IgD-negative memory B cell (primary cell): ENCODE measurements around the gene ADAMTSL1. TPM values are rescaled to one million over a fixed set of nuclear protein-coding genes. Genes with fewer than 3 reads are reported as not detected.

Experiments
- H3K27ac Mint-ChIP-seq, 3 donors: one replicate each; pipeline ENCODE4 v1.8.0; 2020 to 2022; ENCODE audit warnings: mild to moderate bottlenecking in 3 of 3, mixed read lengths in 3 of 3, moderate library complexity in 1 of 3
- H3K27me3 Mint-ChIP-seq: one replicate; pipeline ENCODE4 v1.8.0; 2021; ENCODE audit warnings: mixed read lengths
- H3K36me3 Mint-ChIP-seq: one replicate; pipeline ENCODE4 v1.8.0; 2020; ENCODE audit warnings: mild to moderate bottlenecking, mixed read lengths
- H3K4me1 Mint-ChIP-seq, 3 donors: one replicate each; pipeline ENCODE4 v1.8.0; 2020 to 2022; ENCODE audit warnings: mixed read lengths in 3 of 3, mild to moderate bottlenecking in 1 of 3
- H3K4me3 Mint-ChIP-seq, 4 donors: one replicate each; pipeline ENCODE4 v1.8.0; 2020 to 2022; ENCODE audit warnings: mild to moderate bottlenecking in 4 of 4, mixed read lengths in 4 of 4, moderate library complexity in 3 of 4
- H3K9me3 Mint-ChIP-seq, 3 donors: one replicate each; pipeline ENCODE4 v1.8.0; 2020 to 2021; ENCODE audit warnings: mixed read lengths in 3 of 3, mild to moderate bottlenecking in 1 of 3
- polyA plus RNA-seq: library from polyadenylated mRNA; unstranded; fragments of 300-500 nt; fragmentation: Illumina TruSeq; gene quantifications from one replicate; pipeline ENCODE4 v1.2.3, GENCODE V29; 2021

ADAMTSL1 gene
- polyA plus RNA-seq, 1 donor from 2014 or later = not detected

DNA sequence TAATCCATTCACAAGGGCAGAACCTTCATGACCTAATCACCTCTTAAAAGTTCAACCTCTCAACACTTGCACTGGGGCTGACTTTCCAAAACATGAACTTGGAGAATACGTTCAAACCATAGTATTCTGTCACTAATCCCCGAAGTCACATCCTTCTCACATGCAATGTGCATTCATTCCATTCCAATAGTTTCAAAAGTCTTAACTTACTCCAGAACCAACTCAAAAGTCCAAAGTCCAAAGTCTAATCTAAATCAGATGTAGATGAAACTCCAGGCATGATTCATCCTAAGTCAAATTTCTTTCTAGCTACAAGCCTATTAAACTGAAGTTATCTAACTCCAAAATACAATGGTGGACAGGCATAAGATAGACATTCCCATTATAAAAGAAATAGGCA is 21.7 kb upstream of the ADAMTSL1 start:
- H3K4me3 Mint-ChIP-seq = no peak overlapping the region

DNA sequence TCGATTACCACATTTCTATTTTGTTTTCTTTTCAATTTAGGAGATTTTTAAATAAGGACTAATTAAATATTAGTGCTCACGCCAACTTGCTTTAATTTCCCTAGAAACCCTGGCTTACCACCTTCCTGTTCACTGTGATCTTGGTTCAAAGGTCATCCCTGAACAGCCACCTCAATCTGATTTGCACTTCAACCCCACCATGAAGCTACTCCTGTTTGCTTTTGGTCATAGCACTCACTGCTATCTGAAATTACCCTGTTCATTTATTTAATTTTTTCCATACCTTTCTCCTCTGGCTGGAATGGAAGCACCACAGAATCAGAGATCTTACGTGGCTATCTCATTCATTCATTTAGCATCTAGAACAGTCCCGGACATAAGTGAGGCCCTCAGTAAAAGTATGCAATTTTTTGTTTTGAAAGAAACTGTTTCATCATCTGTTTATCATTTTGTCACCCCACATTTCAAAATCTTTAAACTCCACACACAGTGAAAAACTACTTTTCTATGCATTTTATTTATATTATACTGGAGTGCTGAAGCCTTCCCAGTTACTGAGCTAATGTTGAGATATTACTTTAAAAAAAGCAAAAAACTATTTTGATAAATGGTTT is 17.2 kb upstream of the ADAMTSL1 start:
- Mint-ChIP-seq H3K9me3 (peaks cover 0 to 3% (median 0%) of the 10 kb centered on the region in 3 donors), H3K4me1 (no peaks in the 10 kb centered on the region), H3K27ac (no peak overlapping the region), H3K27me3 (peaks cover 1% of the 10 kb centered on the region), H3K36me3 (no peaks in the 10 kb centered on the region), H3K4me3 (no peak overlapping the region)

More for the DNA sequence above, 21.7 kb upstream of the ADAMTSL1 start:
- H3K27me3 Mint-ChIP-seq = no peaks in the 10 kb centered on the region
- H3K36me3 Mint-ChIP-seq = no peaks in the 10 kb centered on the region
- H3K27ac Mint-ChIP-seq = no peak overlapping the region
- H3K9me3 Mint-ChIP-seq = peaks cover 0 to 3% (median 3%) of the 10 kb centered on the region in 3 donors
- no peaks in the 10 kb centered on the region for H3K4me1 Mint-ChIP-seq

DNA sequence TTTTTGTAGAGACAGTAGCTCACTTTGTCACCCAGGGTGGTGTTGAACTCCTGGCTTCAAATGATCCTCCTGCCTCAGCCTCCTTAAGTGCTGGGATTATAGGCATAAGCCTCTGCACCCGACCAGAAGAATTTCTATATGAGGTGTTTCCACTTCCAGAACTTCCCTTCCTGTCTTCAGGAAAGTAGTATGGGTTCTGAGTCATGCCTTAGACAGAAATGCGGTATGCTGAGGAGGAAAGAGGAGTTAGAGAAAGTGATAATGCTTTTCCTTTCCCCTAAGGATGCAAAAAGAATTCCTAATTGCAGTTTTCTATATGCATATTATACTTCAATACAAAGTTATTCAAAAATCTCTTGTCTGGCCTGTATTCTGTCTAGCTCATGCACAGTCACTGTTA is 16.4 kb upstream of the ADAMTSL1 start:
- Mint-ChIP-seq H3K27me3 (peaks cover 1% of the 10 kb centered on the region), H3K9me3 (no peaks in the 10 kb centered on the region), H3K4me1 (no peaks in the 10 kb centered on the region), H3K4me3 (no peak overlapping the region), H3K36me3 (no peaks in the 10 kb centered on the region), H3K27ac (no peak overlapping the region)

DNA sequence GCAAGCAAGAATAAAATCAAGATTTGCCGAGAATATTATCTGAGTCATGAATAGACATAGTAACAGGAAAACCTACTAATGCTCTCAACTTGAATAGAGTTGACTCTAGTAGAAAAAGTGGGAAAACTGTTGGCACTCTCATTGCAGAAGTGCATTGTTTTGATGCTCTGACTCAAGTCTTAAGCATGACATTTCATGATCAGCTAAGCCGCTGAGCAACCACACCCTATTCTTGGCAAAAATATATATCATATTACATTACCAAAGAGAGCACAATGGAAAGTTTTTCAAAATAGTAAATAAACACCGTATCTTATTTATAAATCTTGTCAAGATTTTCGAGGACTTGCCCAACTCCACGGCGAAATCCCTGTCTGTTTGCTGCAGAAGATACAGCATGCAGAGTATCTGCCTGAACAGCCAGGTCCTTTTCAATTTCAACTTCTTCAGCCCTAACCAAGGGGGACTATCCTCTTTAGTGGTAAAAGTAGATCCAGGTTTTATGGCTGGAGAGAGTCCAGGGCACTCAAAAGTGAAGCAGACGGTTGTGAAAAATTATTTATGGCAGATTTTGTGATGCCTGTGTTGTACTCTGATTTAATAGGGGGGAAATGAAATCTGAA is 13.9 kb upstream of the ADAMTSL1 start:
- Mint-ChIP-seq H3K9me3 (peaks cover 0 to 4% (median 0%) of the 10 kb centered on the region in 3 donors), H3K27ac (peak overlapping the region in 1 of 3 donors; percentile 4), H3K4me3 (no peak overlapping the region), H3K4me1 (no peaks in the 10 kb centered on the region), H3K27me3 (peaks cover 1% of the 10 kb centered on the region), H3K36me3 (no peaks in the 10 kb centered on the region)

DNA sequence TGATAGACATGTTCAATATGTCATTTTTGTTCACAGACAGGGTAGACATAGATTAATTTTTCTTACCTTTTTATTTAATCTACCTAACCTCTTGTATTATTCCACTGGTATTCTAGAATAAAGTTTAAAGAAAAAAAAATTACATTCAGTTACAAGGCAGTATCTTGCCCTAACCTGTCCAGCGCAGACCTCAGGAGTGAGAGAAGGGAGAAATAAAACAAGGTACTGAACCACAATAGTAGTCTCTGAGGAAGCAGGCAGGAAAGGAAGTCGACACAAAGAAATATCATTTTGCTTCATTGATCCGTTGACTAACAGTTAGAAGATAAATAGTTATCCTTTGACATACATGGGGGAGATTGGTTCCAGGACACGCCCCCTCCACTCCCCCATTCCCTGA is 12.5 kb upstream of the ADAMTSL1 start:
- H3K36me3 Mint-ChIP-seq = no peaks in the 10 kb centered on the region
- H3K27me3 Mint-ChIP-seq = peaks cover 3% of the 10 kb centered on the region
- no peak overlapping the region for H3K27ac Mint-ChIP-seq
- H3K4me3 Mint-ChIP-seq = no peak overlapping the region
- no peaks in the 10 kb centered on the region for H3K4me1 Mint-ChIP-seq
- H3K9me3 Mint-ChIP-seq = peaks cover 0 to 4% (median 0%) of the 10 kb centered on the region in 3 donors

DNA sequence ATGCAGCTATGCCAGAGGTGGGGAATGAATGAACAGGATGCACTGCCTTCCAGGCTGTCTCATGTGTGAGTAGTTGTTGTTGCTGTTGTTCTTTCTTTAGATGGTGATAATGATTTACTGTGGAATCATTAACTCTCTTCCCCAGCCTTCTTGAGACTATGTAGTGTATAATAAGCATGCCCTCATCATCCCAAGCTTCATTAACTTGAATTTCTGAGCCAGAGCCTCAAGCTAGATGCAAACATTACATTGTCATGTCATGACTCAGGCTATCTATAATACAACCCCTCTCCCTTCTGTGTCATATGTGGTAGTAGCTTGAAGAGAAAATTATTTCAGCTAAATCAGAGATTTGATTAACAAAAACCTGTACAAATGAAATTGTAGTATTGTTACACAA is 10.0 kb upstream of the ADAMTSL1 start:
- H3K9me3 Mint-ChIP-seq = peaks cover 0 to 4% (median under 1%) of the 10 kb centered on the region in 3 donors
- H3K4me1 Mint-ChIP-seq = no peaks in the 10 kb centered on the region
- H3K27me3 Mint-ChIP-seq = peaks cover 3% of the 10 kb centered on the region
- no peak overlapping the region for H3K27ac Mint-ChIP-seq
- H3K4me3 Mint-ChIP-seq = no peak overlapping the region
- H3K36me3 Mint-ChIP-seq = no peaks in the 10 kb centered on the region

DNA sequence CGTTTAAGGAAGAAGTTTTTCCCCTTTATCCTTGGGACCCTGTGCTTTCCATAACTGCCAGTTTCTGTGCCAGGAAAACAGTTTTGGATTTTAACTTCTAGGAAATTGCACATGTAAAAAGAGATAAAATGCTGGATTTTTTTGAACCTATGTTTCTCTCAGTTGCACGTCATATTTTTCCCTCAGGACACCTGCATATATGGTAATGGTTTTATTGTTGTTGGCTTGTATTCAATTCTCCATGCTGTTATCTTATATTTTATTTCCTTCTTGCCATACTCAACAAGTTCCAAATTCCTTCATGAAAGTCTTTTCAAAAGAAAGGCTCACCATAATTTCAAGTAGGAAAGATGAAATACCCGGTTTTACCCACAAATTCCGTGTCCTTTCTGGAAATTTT is 7.9 kb upstream of the ADAMTSL1 start:
- Mint-ChIP-seq H3K4me3 (no peak overlapping the region), H3K27ac (no peak overlapping the region), H3K27me3 (peaks cover 3% of the 10 kb centered on the region), H3K36me3 (peaks cover 2% of the 10 kb centered on the region), H3K4me1 (no peaks in the 10 kb centered on the region), H3K9me3 (peaks cover 3 to 7% (median 4%) of the 10 kb centered on the region in 3 donors)

DNA sequence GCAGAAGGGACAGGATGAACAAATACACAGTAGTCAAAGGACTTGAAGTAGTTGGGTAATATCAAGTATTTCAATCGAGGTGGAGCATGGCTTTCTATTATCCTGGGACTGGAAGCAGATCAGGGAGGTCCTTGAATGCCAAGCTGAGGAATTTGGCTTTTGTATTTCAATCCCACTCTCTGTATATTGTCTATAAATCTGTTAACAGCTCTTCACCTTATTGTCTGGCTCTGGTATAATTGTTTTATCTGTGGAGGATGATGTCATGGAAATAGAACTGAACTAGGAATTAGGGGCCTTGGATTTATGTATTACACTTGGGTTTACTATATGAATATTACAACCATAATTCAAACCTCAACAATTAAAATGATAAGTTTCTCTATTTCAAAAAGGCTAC is 6.3 kb upstream of the ADAMTSL1 start:
- Mint-ChIP-seq H3K4me1 (no peaks in the 10 kb centered on the region), H3K27me3 (peaks cover 1% of the 10 kb centered on the region), H3K36me3 (peaks cover 2% of the 10 kb centered on the region), H3K4me3 (no peak overlapping the region), H3K9me3 (peaks cover 3 to 7% (median 4%) of the 10 kb centered on the region in 3 donors), H3K27ac (no peak overlapping the region)

DNA sequence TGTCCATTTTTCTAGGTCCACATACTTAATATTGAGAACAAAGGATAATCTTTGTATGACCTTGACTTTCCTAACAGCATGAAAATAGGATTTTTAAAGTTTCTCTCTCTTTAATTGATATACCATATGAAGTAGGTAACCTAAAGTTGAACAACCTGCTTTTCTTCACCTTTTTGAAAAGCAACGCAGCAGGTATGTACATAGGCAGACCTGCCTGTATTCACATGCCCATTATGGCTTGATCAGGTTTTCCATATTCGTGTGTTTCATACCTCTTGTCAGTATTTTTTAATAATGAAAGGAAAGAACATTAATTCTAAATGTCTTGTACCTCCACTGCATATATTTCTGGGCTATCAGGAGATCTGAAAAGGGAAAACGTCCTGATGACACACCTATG is 1.5 kb upstream of the ADAMTSL1 start:
- peaks cover 0 to 3% (median 0%) of the 10 kb centered on the region in 3 donors for H3K4me1 Mint-ChIP-seq
- peaks cover 2% of the 10 kb centered on the region for H3K36me3 Mint-ChIP-seq
- no peak overlapping the region for H3K4me3 Mint-ChIP-seq
- H3K27me3 Mint-ChIP-seq = peaks cover 2% of the 10 kb centered on the region
- no peak overlapping the region for H3K27ac Mint-ChIP-seq
- peaks cover 0 to 7% (median 3%) of the 10 kb centered on the region in 3 donors for H3K9me3 Mint-ChIP-seq

DNA sequence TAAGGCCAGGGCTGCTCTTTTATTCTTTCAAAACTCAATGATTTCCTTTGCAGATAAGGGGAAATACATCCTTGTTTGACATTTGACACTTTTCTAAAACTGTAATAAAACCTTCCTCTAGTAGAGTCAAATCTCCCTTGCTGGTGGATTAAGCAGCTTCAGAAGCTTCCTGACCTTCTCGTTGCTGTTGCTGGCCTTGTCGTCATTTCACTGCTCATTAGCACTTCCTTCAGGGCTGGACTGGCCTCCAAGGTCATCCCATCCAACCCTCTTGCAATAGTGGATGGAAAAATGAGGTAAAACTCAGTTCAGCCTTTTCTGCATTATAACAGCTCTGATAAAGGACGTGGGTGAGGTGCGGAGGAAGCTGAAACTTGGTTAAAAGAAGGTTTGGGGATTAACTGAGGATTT is 1.1 kb upstream of the ADAMTSL1 start:
- Mint-ChIP-seq H3K36me3 (peaks cover 2% of the 10 kb centered on the region), H3K27ac (no peak overlapping the region), H3K4me1 (peaks cover 0 to 3% (median 0%) of the 10 kb centered on the region in 3 donors), H3K4me3 (no peak overlapping the region), H3K9me3 (peaks cover 0 to 7% (median 3%) of the 10 kb centered on the region in 3 donors), H3K27me3 (peaks cover 2% of the 10 kb centered on the region)

DNA sequence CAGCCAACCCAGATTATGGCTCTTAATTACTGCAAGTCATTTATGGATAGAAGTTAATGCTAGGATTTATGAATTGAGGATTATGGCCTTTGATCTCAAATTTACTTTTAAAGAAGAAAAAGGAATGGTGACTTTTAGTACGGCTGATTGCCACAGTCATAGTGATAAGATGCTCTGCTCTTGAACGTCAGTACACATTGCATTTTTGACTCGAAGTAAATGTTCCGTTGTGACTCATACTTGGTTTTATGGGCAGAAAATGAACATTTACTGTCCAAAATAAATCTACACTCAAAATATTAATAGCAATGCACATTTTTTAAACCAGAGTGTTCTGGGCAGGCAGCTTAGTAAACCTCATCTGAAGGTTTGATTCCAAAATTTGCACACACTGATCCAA is 830 bp downstream of the ADAMTSL1 start:
- no peak overlapping the region for H3K4me3 Mint-ChIP-seq
- H3K9me3 Mint-ChIP-seq = peaks cover 0 to 4% (median 0%) of the 10 kb centered on the region in 3 donors
- peaks cover 2% of the 10 kb centered on the region for H3K27me3 Mint-ChIP-seq
- no peaks in the 10 kb centered on the region for H3K36me3 Mint-ChIP-seq
- H3K4me1 Mint-ChIP-seq = peaks cover 0 to 3% (median 0%) of the 10 kb centered on the region in 3 donors
- H3K27ac Mint-ChIP-seq = no peak overlapping the region

DNA sequence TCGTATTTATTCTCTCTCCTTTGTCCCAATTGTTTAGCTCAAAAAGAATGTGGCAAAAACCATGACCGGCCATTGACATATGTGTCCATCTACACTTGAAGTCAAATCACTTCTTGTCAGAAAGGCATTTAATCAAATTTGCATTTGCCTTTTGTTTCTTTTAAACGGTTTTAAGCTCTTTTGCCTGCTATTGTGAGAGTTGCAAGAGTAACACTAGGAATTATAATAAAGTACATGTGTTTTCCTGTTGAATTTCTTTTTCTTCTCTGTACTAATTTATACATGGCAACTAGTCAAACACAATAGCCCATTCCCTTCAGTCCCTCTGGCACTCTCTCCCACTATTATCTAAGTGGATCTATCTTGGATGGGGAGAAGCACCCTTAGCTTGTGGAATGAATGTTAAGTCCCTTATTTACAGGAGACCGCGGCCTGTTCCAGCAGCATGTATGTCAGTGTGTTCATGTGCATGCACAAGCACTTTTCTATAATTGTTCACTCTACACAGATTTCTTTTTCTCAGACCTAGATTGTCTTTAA is 3.2 kb downstream of the ADAMTSL1 start:
- Mint-ChIP-seq H3K36me3 (no peaks in the 10 kb centered on the region), H3K27me3 (peaks cover 2% of the 10 kb centered on the region), H3K4me3 (no peak overlapping the region), H3K4me1 (peaks cover 0 to 3% (median 0%) of the 10 kb centered on the region in 3 donors), H3K27ac (no peak overlapping the region), H3K9me3 (no peaks in the 10 kb centered on the region)

DNA sequence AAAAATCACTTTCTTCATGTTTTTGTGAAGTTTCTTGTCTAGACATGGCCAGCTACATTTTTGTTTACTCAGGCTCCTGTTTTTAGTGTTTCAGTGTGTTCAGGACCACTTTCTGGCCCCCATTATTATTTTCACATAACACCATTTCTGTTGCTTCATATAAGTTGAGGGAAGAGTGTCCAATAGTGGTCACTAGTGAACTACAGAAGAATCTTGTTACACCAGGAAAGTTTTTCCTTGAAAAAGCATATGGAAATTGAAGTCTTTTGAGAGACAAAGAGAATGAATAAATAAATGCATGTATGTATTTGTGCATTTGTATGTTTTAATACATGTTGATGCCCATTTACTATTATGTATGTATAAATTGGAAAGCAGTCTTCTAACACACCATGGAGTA is 3.8 kb downstream of the ADAMTSL1 start:
- Mint-ChIP-seq H3K4me1 (peaks cover 0 to 3% (median 0%) of the 10 kb centered on the region in 3 donors), H3K27ac (no peak overlapping the region), H3K36me3 (no peaks in the 10 kb centered on the region), H3K9me3 (no peaks in the 10 kb centered on the region), H3K27me3 (peaks cover 2% of the 10 kb centered on the region), H3K4me3 (no peak overlapping the region)

DNA sequence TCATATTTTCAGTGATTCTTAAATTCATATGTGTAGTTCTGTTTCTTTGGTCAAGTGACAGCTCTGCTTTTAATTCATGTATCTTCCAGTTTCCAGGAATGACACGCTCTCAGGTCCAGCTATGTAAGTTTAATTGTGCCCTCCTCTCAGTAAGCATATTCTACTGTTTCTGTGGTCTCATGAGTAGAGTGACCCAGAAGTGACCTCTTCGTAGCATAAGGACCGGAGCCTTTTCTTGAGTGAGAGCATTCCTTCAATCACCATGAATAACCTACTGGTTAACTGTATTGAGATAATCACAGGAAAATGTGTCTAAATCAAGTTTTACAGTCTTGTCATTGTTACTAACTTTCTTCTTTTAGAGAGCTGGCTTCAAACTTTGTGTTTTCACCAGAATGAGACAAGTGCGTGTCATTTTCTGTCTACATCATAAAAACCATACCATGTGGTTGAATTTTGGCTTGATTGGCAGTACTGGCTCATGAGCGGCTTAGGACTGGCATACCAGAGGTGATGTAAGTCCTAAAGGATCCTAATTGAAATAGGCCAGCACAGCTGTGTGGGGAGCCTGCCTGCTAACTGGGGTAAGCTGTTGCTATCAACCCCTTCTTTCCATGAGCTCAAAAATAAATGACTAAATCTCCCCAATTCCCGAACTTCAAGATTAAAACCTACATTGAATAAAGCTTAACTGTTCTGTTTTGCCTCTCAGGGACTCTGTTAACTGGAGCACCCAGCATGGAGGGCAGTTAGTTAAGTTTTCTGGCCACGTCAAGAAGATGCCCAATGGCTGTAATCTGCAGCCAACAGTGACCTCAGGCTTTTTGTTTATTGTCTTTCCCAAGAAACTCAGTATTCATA is 4.8 kb downstream of the ADAMTSL1 start:
- H3K36me3 Mint-ChIP-seq = no peaks in the 10 kb centered on the region
- no peak overlapping the region for H3K4me3 Mint-ChIP-seq
- no peaks in the 10 kb centered on the region for H3K27me3 Mint-ChIP-seq
- peaks cover 0 to 1% (median 0%) of the 10 kb centered on the region in 3 donors for H3K9me3 Mint-ChIP-seq
- H3K27ac Mint-ChIP-seq = no peak overlapping the region
- H3K4me1 Mint-ChIP-seq = peaks cover 0 to under 1% (median 0%) of the 10 kb centered on the region in 3 donors

DNA sequence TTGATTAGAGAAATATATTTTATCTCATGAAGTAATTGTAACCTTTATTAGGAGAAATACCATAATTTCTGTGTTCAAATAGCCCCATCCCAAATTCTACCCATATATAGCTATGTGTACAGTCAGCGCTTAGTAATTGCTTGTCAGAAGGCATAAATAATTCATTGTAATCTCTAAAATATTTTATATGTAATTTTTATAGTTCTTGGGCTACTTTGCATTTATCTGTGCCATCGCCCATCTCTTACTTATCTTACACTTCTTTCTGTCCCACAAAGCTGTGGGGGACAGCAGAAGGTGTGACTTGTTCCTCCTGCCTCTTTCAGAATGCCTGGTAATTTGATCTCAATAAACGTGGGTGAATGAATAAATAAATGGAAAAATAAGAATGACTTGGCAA is 5.5 kb downstream of the ADAMTSL1 start:
- no peak overlapping the region for H3K27ac Mint-ChIP-seq
- peaks cover 0 to 2% (median 0%) of the 10 kb centered on the region in 3 donors for H3K9me3 Mint-ChIP-seq
- no peak overlapping the region for H3K4me3 Mint-ChIP-seq
- H3K4me1 Mint-ChIP-seq = no peaks in the 10 kb centered on the region
- H3K36me3 Mint-ChIP-seq = no peaks in the 10 kb centered on the region
- no peaks in the 10 kb centered on the region for H3K27me3 Mint-ChIP-seq
